D341Med (cell line): ENCODE results near the gene COPS9.

Experiments used
- DNase-seq: peaks from one replicate; pipeline ENCODE4 v3.0.0; 2012; ENCODE audit warnings: low spot score

COPS9 gene

DNA sequence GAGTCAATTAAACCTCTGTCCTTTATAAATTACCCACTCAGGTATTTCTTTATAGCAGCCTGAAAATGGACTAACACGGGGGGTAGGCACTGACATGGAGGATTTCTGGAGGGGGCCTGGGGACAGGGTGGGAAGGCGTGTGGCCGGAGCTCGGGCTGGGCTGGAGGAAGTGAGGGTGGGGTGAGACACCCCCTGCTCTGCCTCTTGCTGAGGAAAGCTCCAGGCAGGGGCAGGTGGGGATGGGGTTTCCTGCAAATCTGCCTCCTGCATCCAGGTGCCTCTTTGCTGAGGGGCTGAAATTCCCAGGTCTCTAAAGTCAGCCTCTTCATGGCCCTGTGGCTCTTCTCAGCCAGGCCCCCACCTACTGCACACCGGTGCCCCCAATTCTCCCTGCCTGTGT lies 30.1 kb upstream of the COPS9 start:
- no peak for DNase-seq

DNA sequence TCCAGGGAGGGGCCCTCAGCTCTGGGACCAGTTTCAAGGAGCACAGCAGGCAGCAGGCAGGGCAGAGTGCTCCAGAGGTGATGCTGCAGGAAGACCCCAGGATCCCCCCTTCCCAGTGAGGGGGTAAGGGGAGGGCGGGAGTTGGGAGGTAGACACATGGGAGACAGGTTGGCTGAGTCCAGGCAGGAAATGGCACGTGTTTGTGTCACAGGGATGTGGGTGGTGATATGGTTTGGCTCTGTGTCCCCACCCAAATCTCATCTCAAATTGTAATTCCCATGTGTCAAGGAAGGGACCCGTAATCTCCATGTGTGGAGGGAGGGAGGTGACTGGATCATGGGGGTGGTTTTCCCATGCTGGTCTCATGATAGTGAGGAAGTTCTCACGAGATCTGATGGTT lies 29.6 kb upstream of the COPS9 start:
- no peak for DNase-seq

DNA sequence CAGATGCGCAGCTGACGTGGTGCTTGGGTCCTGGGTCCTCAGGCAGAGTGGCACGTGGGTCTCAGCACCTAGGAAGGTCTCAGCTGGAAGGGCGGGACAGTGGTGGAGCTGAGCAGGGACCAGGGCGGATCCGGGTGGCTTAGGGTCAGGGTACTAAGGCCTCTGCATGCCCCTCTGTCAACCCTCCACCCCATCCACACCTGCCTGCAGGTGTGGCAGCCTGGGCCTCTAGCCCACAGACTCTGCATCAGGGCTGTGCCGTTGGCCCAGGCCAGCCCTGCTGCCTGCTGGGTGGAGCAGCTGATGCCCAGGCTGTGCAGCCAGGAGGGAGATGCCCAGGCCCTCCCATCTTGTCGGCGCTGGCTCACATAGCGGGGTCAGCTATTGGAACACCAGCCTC lies 28.9 kb upstream of the COPS9 start:
- DNase-seq: no peak

DNA sequence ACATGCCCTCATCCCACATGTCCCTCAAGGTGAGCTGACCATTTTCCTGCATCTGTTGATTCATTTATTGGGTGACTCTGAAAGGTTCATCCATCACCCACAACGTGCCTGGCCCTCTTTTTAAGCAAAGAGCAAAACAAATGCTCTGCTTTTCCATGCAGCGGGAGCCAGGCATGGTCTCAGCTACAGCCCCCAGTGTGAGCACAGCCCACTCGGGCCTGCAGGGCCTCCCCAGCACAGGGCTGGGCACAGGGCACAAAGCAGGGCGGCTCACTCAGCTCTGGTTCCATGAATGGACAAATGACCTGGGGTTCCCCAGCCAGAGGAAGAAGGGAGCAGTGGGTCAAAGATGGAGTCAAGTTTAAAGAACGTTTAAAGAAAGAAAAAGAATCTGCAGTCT lies 28.5 kb upstream of the COPS9 start:
- DNase-seq: no peak

DNA sequence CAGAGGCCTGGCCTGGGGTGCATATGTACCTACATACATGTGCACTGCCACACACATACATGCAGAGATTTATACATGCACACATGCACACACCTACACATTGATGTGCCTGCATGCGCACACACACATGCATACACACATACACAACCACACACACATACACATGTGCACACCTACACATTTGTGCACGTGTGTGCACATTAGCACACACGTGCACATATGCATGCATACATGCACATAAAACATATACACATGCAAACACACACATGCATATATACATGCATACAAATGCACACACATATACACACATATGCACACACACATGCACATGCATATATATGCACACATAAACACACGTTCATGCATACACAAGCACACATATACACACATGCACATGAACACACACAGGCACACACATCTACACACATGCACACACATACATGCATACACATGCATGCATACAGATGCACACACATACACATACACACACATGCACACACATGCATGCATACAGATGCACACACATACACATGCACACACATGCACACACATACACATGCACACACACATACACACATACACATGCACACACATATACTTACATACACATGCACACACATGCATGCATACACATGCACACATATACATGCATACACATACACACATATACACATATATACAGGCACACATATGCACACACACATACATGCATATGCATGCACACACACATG lies 27.9 kb upstream of the COPS9 start:
- DNase-seq: no peak

DNA sequence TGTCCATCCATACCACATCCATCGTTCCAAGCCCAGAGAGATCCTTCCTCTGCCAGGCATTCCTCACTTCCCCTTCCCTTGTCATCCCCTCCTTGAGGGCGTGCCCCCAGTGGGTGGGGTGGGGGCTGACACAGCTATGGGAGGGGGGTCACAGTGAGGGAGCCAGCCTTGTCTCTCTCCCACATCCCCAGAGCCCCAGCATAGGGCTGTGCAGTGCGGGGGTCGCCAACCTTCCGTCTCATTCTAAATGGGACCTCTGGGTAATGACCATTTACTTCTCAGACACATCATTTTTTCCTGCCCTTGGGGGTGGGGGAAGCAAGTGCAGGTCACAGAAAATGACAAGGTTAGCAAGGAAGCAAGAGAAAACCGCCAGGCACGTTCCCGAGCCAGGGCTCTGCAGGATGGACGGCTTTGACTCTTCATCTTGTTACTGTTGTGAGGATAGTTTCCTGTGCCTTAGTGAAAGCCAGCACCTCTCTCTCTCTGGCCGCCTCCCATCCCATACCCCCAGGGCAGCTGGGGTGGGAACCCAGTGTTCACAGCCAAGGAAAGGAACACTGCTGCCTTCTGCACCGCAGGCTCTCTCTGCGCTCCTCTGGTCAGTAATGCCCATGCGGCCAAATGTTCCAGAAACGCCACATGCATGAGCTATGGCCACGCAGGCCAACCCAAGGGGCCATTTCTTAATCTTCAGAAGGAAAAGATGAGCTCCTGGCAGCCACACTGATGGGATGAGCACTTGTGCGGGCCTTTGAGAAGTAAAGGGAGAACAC lies 27.0 kb upstream of the COPS9 start:
- no peak for DNase-seq

DNA sequence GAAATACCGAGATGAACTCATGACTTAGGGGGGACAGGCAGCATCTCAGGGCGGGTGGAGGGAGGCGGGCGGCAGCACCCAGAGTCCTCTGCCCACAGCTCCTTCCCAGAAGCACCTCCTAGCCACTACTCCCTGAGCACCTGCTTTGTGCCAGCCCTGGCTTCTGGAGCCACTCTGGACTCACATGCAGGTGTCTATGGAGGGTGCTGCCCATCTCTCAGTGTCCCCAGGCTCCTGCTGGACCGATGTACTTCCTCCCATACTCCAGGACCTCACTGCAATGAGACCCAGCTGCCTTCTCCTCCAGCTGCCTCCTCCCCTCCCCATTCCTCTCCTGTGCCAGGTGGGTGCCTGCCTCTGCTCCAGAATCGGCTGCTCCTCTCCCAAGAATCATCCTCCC lies 26.4 kb upstream of the COPS9 start:
- DNase-seq: no peak

DNA sequence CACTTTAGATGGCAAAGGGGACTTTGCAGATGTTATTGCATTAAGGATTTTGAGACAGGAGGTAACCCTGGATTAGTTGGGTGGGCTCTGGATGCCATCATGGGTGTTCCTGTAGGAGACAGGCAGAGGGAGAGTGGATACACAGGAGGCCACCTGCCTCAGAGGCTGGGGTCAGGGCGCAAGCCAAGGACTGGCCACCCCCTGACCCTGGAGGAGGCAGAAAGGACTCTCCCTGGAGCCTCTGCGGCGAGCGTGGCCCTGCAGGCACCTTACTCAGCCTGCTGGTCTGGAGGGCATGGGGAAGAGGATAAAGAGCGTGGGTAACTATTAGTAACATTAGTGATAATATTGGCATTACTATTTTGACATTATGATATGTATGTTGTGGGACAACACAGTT lies 25.9 kb upstream of the COPS9 start:
- no peak for DNase-seq

DNA sequence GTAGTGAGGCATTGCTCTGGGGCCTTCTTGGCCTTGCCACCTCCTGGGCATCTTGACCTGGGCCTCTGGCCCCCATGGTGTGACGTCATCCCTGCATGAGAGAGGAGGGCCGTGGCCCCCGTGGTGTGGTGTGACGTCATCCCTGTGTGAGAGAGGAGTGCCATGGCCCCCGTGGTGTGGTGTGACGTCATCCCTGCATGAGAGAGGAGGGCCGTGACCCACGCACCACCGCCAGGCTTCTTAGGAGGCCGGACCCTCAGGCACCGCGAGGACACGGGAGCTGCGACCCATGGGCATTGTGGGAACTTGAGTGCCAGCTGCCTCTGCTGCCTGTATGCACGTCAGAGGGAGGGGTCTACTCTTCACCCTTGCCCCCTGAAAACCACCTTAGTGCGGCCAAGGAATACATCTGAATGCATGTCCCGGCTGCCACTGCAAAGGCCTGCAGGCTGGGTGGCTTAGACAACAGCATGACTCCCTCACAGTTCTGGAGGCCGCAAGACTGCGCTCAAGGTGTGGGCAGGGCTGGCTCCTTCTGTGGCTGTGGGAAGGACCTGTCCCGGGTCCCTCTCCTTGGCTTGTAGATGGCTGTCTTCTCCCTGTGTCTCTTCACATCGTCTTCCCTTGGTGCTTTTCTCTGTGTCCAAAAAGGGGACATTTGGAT lies 25.1 kb upstream of the COPS9 start:
- DNase-seq: no peak

DNA sequence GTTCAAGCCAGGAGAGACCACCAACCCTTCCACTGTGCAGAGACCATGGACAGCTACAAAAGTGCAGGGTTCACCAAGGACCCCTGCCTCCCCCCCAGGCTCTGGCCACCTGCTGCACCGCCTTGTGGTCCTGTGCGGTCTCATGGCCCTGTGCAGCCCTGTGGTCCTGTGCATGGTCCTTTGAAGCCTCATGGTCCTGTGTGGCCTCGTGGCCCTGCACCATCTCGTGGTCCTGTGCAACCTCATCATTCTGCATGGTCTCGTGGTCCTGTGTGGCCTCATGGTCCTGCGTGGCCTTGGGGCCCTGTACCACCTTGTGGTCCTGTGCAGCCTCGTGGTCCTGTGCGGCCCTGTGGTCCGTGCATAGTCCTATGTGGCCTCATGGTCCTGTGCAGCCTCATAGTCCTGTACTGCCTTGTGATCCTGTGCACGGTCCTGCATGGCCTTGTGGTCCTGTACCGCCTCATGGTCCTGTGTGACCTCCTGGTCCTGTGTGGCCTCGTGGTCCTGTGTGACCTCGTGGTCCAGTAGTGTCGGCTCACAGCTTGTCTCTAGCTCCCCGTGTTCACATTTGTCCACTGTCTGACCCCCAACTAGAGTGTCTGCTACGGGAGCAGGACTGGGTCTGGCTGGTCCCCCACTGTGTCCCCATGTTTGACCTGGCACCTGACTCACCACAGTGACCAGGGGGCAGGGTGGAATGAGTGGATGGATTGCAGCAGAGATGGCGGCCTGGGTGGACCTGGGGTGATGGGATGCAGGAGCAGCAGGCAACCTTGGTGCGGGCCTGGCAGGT lies 24.4 kb upstream of the COPS9 start:
- no peak for DNase-seq

DNA sequence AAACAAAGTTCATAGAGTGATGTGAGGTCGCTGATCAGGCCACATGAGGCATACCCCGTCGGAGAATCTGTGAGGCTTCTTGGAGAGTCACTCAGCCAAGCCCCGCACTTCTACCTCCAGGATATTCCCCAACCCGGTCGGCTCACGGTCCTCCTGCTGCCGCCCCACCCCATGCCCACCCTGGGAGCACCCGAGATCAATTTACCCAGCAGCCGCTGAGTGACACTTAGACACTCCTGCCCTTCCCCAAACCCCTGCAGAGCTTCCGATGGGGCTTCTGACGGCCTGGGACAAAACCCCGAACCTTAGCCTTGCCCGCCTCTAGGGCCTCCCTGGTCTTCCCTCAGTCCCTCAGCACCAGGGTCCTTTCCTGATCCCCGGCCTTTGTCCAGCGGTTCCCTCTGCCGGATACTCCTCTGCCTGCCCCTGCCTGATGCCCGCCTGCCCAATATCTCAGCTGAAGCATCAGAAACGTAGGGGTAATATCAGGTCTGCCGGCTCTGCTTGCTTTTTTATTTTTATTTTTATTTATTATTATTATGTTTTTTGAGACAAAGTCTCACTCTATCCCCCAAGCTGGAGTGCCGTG lies 23.2 kb upstream of the COPS9 start:
- DNase-seq: no peak

DNA sequence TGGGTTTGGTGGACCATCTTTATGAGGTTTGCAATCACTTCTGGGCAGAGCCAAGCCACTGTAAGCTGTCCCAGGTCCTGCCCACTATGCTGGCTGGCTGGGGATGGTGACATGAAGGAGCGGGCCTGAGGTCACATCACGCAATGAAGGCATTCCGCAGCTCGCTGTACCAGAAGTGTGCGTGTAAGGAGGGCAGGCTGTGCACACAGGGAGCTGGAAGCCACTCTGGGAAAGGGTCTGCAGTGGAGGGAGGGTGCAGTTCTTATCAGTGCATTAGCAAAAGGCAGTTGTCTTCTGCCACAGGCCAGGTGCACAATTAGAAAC lies 21.0 kb upstream of the COPS9 start:
- no peak for DNase-seq

DNA sequence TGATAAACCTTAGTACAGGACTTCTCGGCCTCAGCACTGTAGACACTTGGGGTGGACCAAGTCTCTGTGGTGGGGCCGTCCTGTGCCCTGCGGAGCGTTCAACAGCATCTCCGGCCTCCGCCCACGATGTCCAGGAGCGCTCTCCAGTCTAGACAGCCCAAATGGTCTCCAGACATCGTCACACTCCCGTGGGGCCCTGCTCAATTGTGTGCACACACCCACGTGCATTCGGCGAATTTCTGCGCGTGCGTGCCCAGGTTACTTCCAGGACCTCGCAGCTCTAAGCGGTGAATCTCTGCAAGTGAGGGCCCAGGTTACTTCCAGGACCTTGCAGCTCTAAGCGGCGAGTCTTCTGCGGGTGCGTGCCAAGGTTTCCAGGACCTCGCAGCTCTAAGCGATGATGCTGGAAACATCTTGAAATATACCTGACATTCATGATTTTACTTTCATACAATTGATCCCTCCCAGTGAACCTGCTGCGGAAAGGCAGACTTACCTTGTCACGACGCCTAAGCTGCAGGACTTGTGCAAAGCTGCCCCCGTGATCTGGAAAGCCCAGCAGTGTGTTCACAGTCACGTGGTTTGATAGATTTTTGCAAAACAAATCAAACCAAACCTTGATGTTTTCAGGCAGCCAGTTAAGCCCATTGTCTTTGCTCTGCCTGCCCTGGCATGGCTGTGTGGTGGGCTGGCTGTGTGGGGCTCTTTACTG lies 20.5 kb upstream of the COPS9 start:
- DNase-seq: no peak

DNA sequence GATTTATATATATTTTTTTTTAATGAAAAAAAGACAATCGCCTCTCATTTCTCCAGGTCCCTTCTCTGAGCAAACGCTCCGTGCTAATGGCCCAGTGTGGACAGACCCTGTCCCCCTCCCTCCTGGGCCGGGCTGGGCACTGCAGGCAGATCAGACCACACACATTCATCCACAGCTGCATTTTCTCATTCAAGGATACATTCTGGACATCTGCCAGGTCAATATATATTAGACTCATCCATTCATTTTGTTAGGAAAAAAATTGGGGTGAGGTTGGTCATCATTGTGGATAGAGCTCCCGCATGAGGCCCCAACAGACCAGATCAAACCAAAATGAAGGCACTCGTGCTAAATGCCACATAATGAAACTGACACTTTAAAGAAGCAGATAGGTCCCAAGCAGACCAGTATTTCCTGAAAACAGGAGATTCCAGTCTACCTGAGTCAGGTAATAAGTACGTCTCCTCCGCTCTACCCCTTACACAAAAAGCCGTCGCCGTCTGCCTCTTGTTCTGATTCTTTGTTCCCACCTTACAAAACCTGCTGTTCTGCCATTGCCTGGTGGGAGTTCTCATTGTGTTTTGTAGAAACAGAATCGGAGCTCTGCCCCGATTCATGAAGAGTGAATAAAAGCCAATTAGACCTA lies 19.8 kb upstream of the COPS9 start:
- no peak for DNase-seq

DNA sequence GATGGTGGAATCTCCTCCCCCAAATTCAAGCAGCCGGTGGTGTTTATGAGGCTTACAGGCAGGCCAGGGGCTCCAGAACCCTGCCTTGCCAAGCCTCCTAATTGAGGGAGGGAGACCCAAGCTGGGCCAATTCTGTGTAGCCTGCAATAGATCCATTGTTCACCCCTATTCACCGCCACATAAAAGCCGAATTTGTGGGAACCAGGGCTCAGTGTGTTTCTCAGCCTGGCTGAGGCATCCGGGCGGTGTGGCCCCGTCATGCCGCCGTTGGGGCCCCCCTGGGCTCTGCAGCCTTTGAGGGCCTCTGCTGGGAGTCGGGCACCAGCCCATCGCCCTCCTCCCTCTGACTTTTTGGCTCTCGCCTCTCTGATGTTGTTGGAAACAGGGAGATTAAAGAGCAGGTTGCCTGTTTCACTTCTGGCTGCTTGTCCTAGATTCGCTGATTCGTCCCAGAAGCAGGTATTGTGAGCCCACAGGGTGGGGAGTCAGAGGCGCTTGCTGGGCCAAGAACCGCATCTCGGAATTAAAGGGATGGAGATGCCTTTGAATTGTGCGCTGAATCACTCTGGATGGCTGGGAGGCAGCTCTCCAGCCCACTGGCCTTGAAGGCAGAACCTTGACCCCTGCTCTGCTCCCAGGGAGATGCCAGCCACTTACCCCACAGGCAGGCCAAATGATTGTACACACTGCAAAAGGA lies 19.1 kb upstream of the COPS9 start:
- DNase-seq: no peak

DNA sequence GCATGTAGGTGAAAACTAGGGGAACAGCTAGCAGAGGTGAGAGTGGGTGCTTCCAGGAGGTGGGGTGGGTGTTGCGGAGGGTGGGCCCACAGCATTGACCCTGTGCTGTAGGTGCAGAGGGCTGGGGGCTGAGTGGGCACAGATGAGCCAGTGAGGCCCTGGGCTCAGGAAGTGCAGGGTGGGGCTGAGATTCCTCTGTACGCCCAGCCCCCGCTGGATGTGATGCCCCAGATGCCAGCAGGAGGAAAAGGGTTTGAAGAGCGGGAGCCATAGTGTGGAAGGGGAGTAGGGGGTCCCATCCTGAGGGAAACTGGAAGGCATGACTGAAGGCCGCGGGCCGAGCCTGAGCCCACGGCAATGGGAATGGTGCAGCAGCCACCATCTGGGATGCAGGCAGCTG lies 18.5 kb upstream of the COPS9 start:
- no peak for DNase-seq

DNA sequence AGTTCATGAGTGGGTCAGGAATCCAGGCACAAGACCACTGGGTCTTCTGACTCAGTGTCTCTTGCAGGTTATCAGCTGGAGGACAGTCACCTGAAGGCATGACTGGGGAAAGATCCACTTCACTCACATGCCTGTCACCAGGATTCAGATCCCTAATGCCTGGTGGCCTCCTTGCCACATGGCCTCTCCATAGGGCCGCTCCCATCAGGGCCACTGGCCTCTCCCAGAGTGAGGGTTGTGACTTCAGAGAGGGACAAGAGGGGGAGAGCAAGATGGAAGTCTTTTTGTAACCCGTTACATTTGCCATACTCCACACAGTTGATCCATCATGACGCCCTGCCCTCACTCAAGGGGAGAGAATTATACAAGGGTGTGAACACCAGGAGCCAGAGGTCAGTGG lies 17.3 kb upstream of the COPS9 start:
- DNase-seq: no peak

DNA sequence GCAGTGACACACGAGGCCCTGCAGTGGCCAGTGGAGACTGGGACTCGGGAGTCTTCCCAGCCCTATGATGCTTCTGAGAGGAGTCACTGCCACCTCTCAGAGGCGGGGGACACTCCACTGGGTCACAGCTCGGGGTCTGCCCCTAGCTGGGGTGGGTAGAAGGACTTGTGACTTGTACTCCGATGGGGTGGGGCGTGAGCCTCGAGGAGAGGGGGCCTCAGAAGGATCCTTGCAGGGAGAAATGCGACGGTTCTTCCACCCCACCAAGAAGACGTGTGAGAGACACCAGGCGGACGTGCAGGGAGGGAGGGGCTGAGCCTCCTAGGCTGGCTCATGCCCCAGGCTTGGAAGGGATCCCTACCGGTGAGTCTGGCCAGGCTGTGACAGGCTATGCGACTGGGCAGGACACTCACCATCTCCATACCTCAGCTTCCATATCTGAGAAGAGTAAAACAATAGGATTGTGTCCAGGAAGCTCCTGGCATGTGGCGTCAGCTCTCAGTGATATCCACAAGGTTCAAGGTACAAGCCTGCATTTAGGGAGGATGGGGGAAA lies 15.4 kb upstream of the COPS9 start:
- no peak for DNase-seq

DNA sequence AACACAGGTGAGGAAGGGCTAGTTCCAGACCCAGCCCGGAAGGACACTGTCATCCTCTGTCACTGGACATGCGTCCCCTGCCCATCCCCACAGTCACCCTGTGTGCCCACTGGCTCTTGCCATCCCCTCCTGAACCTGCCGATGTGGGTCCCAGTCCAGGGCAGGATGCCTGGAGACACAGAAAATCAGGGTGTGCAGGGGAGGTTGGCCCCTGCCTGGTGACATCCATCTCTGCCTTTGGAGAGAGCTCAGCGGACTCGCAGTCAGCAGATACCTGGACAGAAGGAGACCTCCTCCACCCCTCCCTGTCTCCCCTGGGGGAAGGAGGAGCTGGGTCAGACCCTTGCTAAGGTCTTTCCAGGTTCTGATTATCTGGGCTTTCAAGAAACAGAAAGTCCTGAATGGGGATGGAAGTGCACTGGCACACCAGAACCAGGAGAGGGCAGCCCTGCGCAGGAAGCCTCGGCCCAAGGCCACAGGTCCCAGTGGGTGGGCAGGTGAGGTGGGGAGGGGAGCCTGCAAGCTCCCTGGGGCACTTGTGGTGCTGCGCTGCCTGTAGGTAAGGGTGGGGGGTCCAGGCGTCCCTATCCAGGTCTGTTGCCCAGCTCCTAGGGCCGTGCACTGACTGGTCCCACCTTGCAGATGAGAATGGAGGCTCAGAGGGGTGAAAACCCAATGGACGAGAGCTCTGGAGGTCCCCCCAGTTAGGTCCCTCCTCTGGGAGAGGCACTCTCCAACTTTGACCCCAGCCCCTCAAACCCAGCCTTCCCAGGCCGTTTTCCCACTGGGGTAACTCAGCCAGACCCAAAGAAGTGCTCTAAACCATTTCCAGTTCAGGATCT lies 14.1 kb upstream of the COPS9 start:
- DNase-seq: peak; percentile 80
